HEK293 (cell line): ENCODE results near the gene MUC2.

Experiments used
- CTCF ChIA-PET: fragments of 350-600 bp; formaldehyde crosslinking; extraction: SDS; loops from one replicate; lab custom pipeline; 2021; ENCODE audit warnings: antibody characterized with exemption; lab: Yijun Ruan, JAX
- POLR2A ChIA-PET: fragments of 300-600 bp; formaldehyde crosslinking; extraction: SDS; loops from one replicate; lab custom pipeline; 2020; ENCODE audit warnings: antibody characterized with exemption, inconsistent platforms; lab: Yijun Ruan, JAX
- H3K27ac ChIP-seq: fragments of 200-500 bp; sonication (Bioruptor generic); 2 replicates; pipeline ENCODE4 v1.5.1; 2014; ENCODE audit warnings: low read depth, low read length, control low read depth, inconsistent platforms; ENCODE audit errors: extremely low read depth
- H3K36me3 ChIP-seq, 2 experiments: fragments of 200-500 bp in 1 of 2; sonication (Bioruptor generic) in 1 of 2; 1 replicate in 1 of 2; 2 replicates in 1 of 2; pipeline ENCODE4 v1.5.1; 2014 to 2017; ENCODE audit warnings: inconsistent platforms in 2 of 2, low read length in 2 of 2; ENCODE audit not compliant: control insufficient read depth in 2 of 2, insufficient read depth in 1 of 2
- H3K4me1 ChIP-seq: fragments of 200-500 bp; sonication (Bioruptor generic); 2 replicates; pipeline ENCODE4 v1.5.1; 2014; ENCODE audit warnings: mild to moderate bottlenecking, low read length, inconsistent platforms; ENCODE audit not compliant: control insufficient read depth, insufficient read depth
- H3K4me3 ChIP-seq: 2 replicates; pipeline ENCODE4 v1.5.1; 2011; ENCODE audit warnings: low read depth, mild to moderate bottlenecking, control low read depth, low read length, moderate library complexity
- H3K9me3 ChIP-seq: fragments of 200-500 bp; sonication (Bioruptor generic); 2 replicates; pipeline ENCODE4 v1.5.1; 2014; ENCODE audit warnings: low read depth, low read length, inconsistent platforms; ENCODE audit not compliant: control insufficient read depth, insufficient read depth
- GLI4 ChIP-seq: fragments of 450-650 bp; formaldehyde crosslinking; IDR thresholded peaks from 2 replicates; pipeline ENCODE4 v1.5.1; 2016; ENCODE audit warnings: missing biosample characterization, missing genetic modification characterization
- KLF7 ChIP-seq: fragments of 450-650 bp; formaldehyde crosslinking; IDR thresholded peaks from 2 replicates; pipeline ENCODE4 v1.5.1; 2016; ENCODE audit warnings: missing biosample characterization, missing genetic modification characterization, borderline replicate concordance
- OVOL3 ChIP-seq: fragments of 450-650 bp; formaldehyde crosslinking; IDR thresholded peaks from 2 replicates; pipeline ENCODE4 v1.5.1; 2016; ENCODE audit warnings: missing biosample characterization, missing genetic modification characterization
- TRIM28 ChIP-seq: IDR thresholded peaks from 2 replicates; pipeline ENCODE4 v1.6.1; 2011; ENCODE audit warnings: low read length, control low read depth, borderline replicate concordance
- ZFP69B ChIP-seq: fragments of 450-650 bp; formaldehyde crosslinking; IDR thresholded peaks from 2 replicates; pipeline ENCODE4 v1.5.1; 2016; ENCODE audit warnings: missing biosample characterization, missing genetic modification characterization
- ZNF169 ChIP-seq: fragments of 450-650 bp; formaldehyde crosslinking; IDR thresholded peaks from 2 replicates; pipeline ENCODE4 v1.5.1; 2016; ENCODE audit warnings: missing biosample characterization, missing genetic modification characterization
- ZNF211 ChIP-seq: fragments of 450-650 bp; formaldehyde crosslinking; IDR thresholded peaks from 2 replicates; pipeline ENCODE4 v1.5.1; 2016; ENCODE audit warnings: low read depth, missing biosample characterization, missing genetic modification characterization
- ZNF239 ChIP-seq: fragments of 450-650 bp; formaldehyde crosslinking; IDR thresholded peaks from 2 replicates; pipeline ENCODE4 v1.5.1; 2016; ENCODE audit warnings: missing biosample characterization, missing genetic modification characterization
- ZNF266 ChIP-seq: fragments of 450-650 bp; formaldehyde crosslinking; IDR thresholded peaks from 2 replicates; pipeline ENCODE4 v1.5.1; 2016; ENCODE audit warnings: missing biosample characterization, missing genetic modification characterization, low read depth
- ZNF354C ChIP-seq: fragments of 450-650 bp; formaldehyde crosslinking; IDR thresholded peaks from 2 replicates; pipeline ENCODE4 v1.5.1; 2016; ENCODE audit warnings: missing biosample characterization, missing genetic modification characterization, low read depth, borderline replicate concordance
- ZNF391 ChIP-seq: fragments of 450-650 bp; formaldehyde crosslinking; IDR thresholded peaks from 2 replicates; pipeline ENCODE4 v1.5.1; 2016; ENCODE audit warnings: low read depth, missing biosample characterization, missing genetic modification characterization, borderline replicate concordance
- ZNF394 ChIP-seq: fragments of 450-650 bp; formaldehyde crosslinking; IDR thresholded peaks from 2 replicates; pipeline ENCODE4 v1.5.1; 2016; ENCODE audit warnings: missing biosample characterization, missing genetic modification characterization, mild to moderate bottlenecking, moderate library complexity, borderline replicate concordance
- ZNF404 ChIP-seq: fragments of 450-650 bp; formaldehyde crosslinking; IDR thresholded peaks from 2 replicates; pipeline ENCODE4 v1.5.1; 2017; ENCODE audit warnings: missing biosample characterization, missing genetic modification characterization
- ZNF416 ChIP-seq: fragments of 450-650 bp; formaldehyde crosslinking; IDR thresholded peaks from 2 replicates; pipeline ENCODE4 v1.5.1; 2016; ENCODE audit warnings: missing biosample characterization, missing genetic modification characterization
- ZNF433 ChIP-seq: fragments of 450-650 bp; formaldehyde crosslinking; IDR thresholded peaks from 2 replicates; pipeline ENCODE4 v1.5.1; 2016; ENCODE audit warnings: missing biosample characterization, missing genetic modification characterization, low read depth
- ZNF473 ChIP-seq: fragments of 450-650 bp; formaldehyde crosslinking; IDR thresholded peaks from 2 replicates; pipeline ENCODE4 v1.5.1; 2017; ENCODE audit warnings: missing biosample characterization, missing genetic modification characterization
- ZNF560 ChIP-seq: fragments of 450-650 bp; formaldehyde crosslinking; IDR thresholded peaks from 2 replicates; pipeline ENCODE4 v1.5.1; 2017; ENCODE audit warnings: missing biosample characterization, missing genetic modification characterization, borderline replicate concordance
- ZNF623 ChIP-seq: fragments of 450-650 bp; formaldehyde crosslinking; IDR thresholded peaks from 2 replicates; pipeline ENCODE4 v1.5.1; 2016; ENCODE audit warnings: missing biosample characterization, missing genetic modification characterization
- ZNF677 ChIP-seq: fragments of 450-650 bp; IDR thresholded peaks from 2 replicates; pipeline ENCODE4 v1.5.0; 2018; ENCODE audit warnings: missing biosample characterization, mild to moderate bottlenecking, missing genetic modification characterization, moderate library complexity
- TF ChIP-seq, protein P1 (sequence below): fragments of 450-650 bp; formaldehyde crosslinking; optimal IDR thresholded peaks from 2 replicates; pipeline ENCODE3; 2016; ENCODE audit warnings: missing biosample characterization, mild to moderate bottlenecking, missing genetic modification characterization
- TF ChIP-seq, protein P2 (sequence below): fragments of 450-650 bp; formaldehyde crosslinking; IDR thresholded peaks from 2 replicates; pipeline ENCODE4 v1.5.1; 2017; ENCODE audit warnings: missing biosample characterization, missing genetic modification characterization
- TF ChIP-seq, protein P3 (sequence below): fragments of 450-650 bp; formaldehyde crosslinking; IDR thresholded peaks from 2 replicates; pipeline ENCODE4 v1.5.1; 2016; ENCODE audit warnings: missing biosample characterization, missing genetic modification characterization
- TF ChIP-seq, protein P4 (sequence below): fragments of 450-650 bp; formaldehyde crosslinking; IDR thresholded peaks from 2 replicates; pipeline ENCODE4 v1.5.1; 2016; ENCODE audit warnings: missing biosample characterization, missing genetic modification characterization, borderline replicate concordance

The MUC2 gene

DNA sequence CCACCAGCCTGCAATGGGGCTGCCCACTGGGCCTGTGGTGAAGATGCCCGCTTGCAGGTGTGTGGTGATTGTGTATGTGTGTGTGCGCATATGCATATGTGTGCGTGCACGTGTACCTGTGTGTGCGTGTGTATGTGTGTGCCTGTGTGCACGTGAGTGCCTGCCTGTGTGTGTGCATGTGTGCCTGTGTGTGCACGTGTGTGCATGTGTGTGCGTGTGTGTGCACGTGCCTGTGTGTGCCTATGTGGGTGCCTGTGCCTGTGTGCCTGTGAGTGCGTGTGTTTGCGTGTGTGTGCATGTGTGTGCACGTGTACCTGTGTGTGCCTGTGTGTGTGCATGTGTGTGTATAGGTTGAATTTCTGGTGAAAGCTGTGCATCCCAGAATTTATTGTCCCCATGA is 35.8 kb upstream of the MUC2 start:
- no peaks in the 10 kb centered on the region for H3K9me3 ChIP-seq
- ChIA-PET CTCF (interaction anchor here (2.3 kb wide), 1 partner anchor 13 kb away, joined by 6 read pairs; no protein-coding TSS in a partner anchor), POLR2A (no interaction called here)
- no peaks in the 10 kb centered on the region for H3K36me3 ChIP-seq
- H3K4me3 ChIP-seq = no peak overlapping the region
- H3K27ac ChIP-seq = no peak overlapping the region
- no peaks in the 10 kb centered on the region for H3K4me1 ChIP-seq
- TF ChIP-seq ZNF391 = no peak
- TF ChIP-seq ZNF169 (tag by site-specific recombination) = no peak
- TF ChIP-seq ZNF560 (tag by site-specific recombination) = no peak
- TF ChIP-seq, protein P1, sequence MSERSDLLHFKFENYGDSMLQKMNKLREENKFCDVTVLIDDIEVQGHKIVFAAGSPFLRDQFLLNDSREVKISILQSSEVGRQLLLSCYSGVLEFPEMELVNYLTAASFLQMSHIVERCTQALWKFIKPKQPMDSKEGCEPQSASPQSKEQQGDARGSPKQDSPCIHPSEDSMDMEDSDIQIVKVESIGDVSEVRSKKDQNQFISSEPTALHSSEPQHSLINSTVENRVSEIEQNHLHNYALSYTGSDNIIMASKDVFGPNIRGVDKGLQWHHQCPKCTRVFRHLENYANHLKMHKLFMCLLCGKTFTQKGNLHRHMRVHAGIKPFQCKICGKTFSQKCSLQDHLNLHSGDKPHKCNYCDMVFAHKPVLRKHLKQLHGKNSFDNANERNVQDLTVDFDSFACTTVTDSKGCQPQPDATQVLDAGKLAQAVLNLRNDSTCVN (tag by site-specific recombination) = peak; percentile 42
- TF ChIP-seq, protein P2, sequence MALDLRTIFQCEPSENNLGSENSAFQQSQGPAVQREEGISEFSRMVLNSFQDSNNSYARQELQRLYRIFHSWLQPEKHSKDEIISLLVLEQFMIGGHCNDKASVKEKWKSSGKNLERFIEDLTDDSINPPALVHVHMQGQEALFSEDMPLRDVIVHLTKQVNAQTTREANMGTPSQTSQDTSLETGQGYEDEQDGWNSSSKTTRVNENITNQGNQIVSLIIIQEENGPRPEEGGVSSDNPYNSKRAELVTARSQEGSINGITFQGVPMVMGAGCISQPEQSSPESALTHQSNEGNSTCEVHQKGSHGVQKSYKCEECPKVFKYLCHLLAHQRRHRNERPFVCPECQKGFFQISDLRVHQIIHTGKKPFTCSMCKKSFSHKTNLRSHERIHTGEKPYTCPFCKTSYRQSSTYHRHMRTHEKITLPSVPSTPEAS = peak; percentile 99
- TF ChIP-seq, protein P3, sequence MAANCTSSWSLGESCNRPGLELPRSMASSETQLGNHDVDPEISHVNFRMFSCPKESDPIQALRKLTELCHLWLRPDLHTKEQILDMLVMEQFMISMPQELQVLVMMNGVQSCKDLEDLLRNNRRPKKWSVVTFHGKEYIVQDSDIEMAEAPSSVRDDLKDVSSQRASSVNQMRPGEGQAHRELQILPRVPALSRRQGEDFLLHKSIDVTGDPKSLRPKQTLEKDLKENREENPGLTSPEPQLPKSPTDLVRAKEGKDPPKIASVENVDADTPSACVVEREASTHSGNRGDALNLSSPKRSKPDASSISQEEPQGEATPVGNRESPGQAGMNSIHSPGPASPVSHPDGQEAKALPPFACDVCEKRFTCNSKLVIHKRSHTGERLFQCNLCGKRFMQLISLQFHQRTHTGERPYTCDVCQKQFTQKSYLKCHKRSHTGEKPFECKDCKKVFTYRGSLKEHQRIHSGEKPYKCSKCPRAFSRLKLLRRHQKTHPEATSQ (tag by site-specific recombination) = no peak
- TF ChIP-seq GLI4 = no peak
- no peak for TF ChIP-seq KLF7
- no peak for TF ChIP-seq ZNF433
- no peak for TF ChIP-seq TRIM28
- TF ChIP-seq, protein P4, sequence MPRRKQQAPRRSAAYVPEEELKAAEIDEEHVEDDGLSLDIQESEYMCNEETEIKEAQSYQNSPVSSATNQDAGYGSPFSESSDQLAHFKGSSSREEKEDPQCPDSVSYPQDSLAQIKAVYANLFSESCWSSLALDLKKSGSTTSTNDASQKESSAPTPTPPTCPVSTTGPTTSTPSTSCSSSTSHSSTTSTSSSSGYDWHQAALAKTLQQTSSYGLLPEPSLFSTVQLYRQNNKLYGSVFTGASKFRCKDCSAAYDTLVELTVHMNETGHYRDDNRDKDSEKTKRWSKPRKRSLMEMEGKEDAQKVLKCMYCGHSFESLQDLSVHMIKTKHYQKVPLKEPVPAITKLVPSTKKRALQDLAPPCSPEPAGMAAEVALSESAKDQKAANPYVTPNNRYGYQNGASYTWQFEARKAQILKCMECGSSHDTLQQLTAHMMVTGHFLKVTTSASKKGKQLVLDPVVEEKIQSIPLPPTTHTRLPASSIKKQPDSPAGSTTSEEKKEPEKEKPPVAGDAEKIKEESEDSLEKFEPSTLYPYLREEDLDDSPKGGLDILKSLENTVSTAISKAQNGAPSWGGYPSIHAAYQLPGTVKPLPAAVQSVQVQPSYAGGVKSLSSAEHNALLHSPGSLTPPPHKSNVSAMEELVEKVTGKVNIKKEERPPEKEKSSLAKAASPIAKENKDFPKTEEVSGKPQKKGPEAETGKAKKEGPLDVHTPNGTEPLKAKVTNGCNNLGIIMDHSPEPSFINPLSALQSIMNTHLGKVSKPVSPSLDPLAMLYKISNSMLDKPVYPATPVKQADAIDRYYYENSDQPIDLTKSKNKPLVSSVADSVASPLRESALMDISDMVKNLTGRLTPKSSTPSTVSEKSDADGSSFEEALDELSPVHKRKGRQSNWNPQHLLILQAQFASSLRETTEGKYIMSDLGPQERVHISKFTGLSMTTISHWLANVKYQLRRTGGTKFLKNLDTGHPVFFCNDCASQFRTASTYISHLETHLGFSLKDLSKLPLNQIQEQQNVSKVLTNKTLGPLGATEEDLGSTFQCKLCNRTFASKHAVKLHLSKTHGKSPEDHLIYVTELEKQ (tag by site-specific recombination) = no peak

DNA sequence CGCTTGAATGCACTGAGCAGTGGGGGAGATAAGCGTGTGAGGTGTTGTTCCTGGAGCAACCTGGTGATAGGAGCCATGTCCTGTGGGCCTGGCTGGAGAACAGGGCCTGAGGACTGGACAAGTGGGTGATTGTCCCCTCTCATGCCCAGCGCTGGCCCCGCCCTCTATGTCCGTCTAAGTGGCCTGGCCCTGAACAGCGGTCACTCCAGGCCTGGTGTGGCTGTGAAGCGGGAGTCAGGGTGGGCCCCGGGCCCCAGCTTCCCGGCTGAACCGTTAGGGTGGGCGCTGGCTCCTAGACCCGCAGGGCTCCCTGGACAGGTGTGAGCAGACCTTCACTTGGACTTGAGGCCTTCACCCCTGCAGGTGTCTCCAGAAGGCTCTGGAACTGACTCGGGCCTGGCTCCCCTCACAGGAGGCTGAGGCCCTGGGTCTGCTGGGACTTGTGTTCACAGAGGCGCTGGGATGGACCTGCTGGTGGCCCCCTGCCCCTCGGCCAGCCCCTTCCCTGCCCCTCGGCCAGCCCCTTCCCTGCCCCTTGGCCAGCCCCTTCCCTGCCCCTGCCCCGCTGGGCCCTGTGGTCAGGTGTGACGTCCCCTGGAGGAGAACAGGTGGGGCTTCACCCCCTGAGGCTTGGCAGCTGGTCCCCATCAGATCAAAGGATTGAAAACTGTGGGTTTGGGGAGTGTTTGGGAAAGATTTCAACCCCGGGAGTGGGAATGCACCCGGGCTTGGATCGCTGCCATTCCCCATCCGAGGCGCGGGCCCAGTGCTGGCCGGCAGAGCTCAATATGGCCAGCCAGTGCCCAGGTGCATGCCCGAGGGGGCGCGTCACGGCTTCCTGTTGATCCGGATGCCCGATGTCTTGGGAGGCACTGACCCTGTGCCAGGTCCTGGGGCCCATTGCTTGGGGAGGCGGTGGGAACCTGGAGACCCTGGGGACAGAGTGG is 34.9 kb upstream of the MUC2 start:
- ChIA-PET CTCF (no interaction called here), POLR2A (no interaction called here)
- no peak overlapping the region for H3K4me3 ChIP-seq
- H3K36me3 ChIP-seq = no peaks in the 10 kb centered on the region
- no peak overlapping the region for H3K27ac ChIP-seq
- no peaks in the 10 kb centered on the region for H3K9me3 ChIP-seq
- no peaks in the 10 kb centered on the region for H3K4me1 ChIP-seq
- TF ChIP-seq ZNF473 (tag by site-specific recombination) (no peak), ZNF266 (tag by site-specific recombination) (no peak), ZFP69B (tag by site-specific recombination) (no peak), ZNF404 (tag by site-specific recombination) (no peak), ZNF416 (tag by site-specific recombination) (no peak), ZNF394 (tag by site-specific recombination) (no peak), ZNF677 (tag by site-specific recombination) (no peak), ZNF354C (tag by site-specific recombination) (no peak), ZNF623 (no peak), ZNF211 (no peak), ZNF239 (tag by site-specific recombination) (no peak), OVOL3 (tag by site-specific recombination) (no peak)
